Panc1 (cell line): ENCODE measurements around the gene CFAP299.

ENCODE experiments used
- POLR2AphosphoS5 ChIP-seq: IDR thresholded peaks from 2 replicates; pipeline ENCODE4 v1.6.1; 2012; ENCODE audit warnings: mild to moderate bottlenecking, low read depth, low read length, moderate library complexity
- REST ChIP-seq, 2 experiments: IDR thresholded peaks; 2 replicates each; pipeline ENCODE4 v1.6.1; 2011 to 2012; ENCODE audit warnings: low read depth in 2 of 2, control low read depth in 1 of 2, low read length in 1 of 2, mild to moderate bottlenecking in 1 of 2, moderate library complexity in 1 of 2; ENCODE audit not compliant: insufficient read depth in 1 of 2
- SIN3A ChIP-seq: IDR thresholded peaks from 2 replicates; pipeline ENCODE4 v1.6.1; 2012; ENCODE audit warnings: low read depth, mild to moderate bottlenecking, low read length, moderate library complexity, borderline replicate concordance; ENCODE audit not compliant: insufficient read depth
- TCF7L2 ChIP-seq: IDR thresholded peaks from 2 replicates; pipeline ENCODE4 v1.6.1; 2011; ENCODE audit warnings: mild to moderate bottlenecking, low read depth, low read length, inconsistent platforms
- TF ChIP-seq, protein P1 (sequence below): fragments of 450-650 bp; IDR thresholded peaks from 2 replicates; pipeline ENCODE4 v1.5.1; 2017; ENCODE audit warnings: mild to moderate bottlenecking

- TF ChIP-seq, protein P1, sequence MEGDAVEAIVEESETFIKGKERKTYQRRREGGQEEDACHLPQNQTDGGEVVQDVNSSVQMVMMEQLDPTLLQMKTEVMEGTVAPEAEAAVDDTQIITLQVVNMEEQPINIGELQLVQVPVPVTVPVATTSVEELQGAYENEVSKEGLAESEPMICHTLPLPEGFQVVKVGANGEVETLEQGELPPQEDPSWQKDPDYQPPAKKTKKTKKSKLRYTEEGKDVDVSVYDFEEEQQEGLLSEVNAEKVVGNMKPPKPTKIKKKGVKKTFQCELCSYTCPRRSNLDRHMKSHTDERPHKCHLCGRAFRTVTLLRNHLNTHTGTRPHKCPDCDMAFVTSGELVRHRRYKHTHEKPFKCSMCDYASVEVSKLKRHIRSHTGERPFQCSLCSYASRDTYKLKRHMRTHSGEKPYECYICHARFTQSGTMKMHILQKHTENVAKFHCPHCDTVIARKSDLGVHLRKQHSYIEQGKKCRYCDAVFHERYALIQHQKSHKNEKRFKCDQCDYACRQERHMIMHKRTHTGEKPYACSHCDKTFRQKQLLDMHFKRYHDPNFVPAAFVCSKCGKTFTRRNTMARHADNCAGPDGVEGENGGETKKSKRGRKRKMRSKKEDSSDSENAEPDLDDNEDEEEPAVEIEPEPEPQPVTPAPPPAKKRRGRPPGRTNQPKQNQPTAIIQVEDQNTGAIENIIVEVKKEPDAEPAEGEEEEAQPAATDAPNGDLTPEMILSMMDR = no peak
- no peak for TF ChIP-seq POLR2AphosphoS5
- no peak for TF ChIP-seq REST (IDR thresholded peaks at IDR 0.05; ENCODE audit: insufficient read depth in 1 of 2, low read depth in 2 of 2, low read length in 1 of 2)
- no peak for TF ChIP-seq SIN3A
- no peak for TF ChIP-seq TCF7L2
These were observed 160.3 kb downstream of the CFAP299 start for GRCh38 chr4:80495865-80496264.
